BE2C (cell line): ENCODE results near the gene RET.

Experiments
- DNase-seq: peaks from one replicate; pipeline ENCODE4 v3.0.0-alpha.2; 2020
- H3K27me3 ChIP-seq: fragments of 250-450 bp; sonication (Bioruptor Pico); 2 replicates; pipeline ENCODE4 v1.5.1; 2020; ENCODE audit warnings: mild to moderate bottlenecking
- H3K36me3 ChIP-seq: fragments of 250-450 bp; sonication (Bioruptor Pico); 2 replicates; pipeline ENCODE4 v1.5.1; 2020; ENCODE audit warnings: mild to moderate bottlenecking
- H3K4me1 ChIP-seq: fragments of 250-450 bp; sonication (Bioruptor Pico); 2 replicates; pipeline ENCODE4 v1.5.1; 2020
- H3K4me3 ChIP-seq: 2 replicates; pipeline ENCODE4 v1.5.1; 2011; ENCODE audit warnings: low read depth, low read length
- H3K9me3 ChIP-seq: fragments of 250-450 bp; sonication (Bioruptor Pico); 2 replicates; pipeline ENCODE4 v1.5.1; 2020
- CTCF ChIP-seq: IDR thresholded peaks from 2 replicates; pipeline ENCODE4 v1.5.1; 2012; ENCODE audit warnings: mild to moderate bottlenecking, low read depth, low read length

The RET gene

GRCh38 chr10:43167498-43167889 lies 90.6 kb downstream of the RET start:
- no peak for DNase-seq
- H3K4me3 ChIP-seq, result no peak overlapping the region
- no peak for TF ChIP-seq CTCF
- H3K4me1 ChIP-seq, result peaks cover 1% of the 10 kb centered on the region; the same call in 1 of the 2 replicates
- H3K9me3 ChIP-seq, result no peaks in the 10 kb centered on the region
- peaks cover 2% of the 10 kb centered on the region; the same call in 1 of the 2 replicates for H3K36me3 ChIP-seq
- H3K27me3 ChIP-seq, result no peaks in the 10 kb centered on the region

DNA sequence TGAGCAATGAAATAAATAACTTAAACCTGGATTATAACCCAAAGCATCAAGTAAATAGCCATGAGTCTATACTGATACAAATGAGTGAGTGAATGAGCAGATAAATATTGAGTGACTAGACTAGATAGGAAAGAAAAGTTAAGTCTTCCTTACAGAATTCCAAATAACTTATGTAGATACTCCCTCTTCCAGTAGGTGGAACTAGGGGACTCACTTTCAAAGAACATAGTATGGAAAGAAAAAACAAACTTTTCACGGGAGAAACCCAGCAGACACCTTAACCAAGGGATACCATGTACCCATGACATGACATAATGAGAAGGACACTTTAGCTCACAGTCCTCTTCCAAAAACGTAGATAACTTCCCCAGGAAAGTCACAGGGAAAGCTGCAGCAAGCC lies 93.6 kb downstream of the RET start:
- no peak overlapping the region for H3K4me3 ChIP-seq
- no peak for DNase-seq
- peaks cover 2% of the 10 kb centered on the region; the same call in 1 of the 2 replicates for H3K36me3 ChIP-seq
- 0 out of 2 replicates have a peak, but pooled peaks have one; percentile 15 for TF ChIP-seq CTCF
- peaks cover 8% of the 10 kb centered on the region; the same call in 1 of the 2 replicates for H3K4me1 ChIP-seq
- H3K27me3 ChIP-seq, result no peaks in the 10 kb centered on the region
- no peaks in the 10 kb centered on the region for H3K9me3 ChIP-seq

DNA sequence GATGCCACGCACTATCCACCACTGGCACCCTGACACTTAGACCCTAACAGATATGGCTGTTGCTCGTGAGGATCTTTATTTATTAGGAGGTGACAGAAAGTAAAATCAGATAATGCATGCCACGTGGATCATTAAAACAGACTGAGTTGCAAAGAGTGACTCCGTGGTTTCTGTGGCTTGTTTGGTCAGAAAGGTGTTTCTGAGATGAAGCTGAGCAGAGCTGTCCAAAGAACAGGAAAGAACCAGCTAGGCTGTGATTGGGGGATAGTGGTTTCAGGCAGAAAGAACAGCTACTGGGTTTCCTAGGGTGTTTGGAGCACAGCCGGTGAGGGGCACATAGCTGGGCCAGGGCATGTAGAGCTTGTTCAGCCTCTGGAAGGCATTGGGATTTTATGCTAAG lies 95.8 kb downstream of the RET start:
- H3K4me3 ChIP-seq, result no peak overlapping the region
- DNase-seq, result no peak
- H3K36me3 ChIP-seq, result peaks cover 2% of the 10 kb centered on the region; the same call in 1 of the 2 replicates
- no peaks in the 10 kb centered on the region for H3K27me3 ChIP-seq
- H3K9me3 ChIP-seq, result no peaks in the 10 kb centered on the region
- TF ChIP-seq CTCF, result no peak
- H3K4me1 ChIP-seq, result peaks cover 8% of the 10 kb centered on the region; the same call in 1 of the 2 replicates

DNA sequence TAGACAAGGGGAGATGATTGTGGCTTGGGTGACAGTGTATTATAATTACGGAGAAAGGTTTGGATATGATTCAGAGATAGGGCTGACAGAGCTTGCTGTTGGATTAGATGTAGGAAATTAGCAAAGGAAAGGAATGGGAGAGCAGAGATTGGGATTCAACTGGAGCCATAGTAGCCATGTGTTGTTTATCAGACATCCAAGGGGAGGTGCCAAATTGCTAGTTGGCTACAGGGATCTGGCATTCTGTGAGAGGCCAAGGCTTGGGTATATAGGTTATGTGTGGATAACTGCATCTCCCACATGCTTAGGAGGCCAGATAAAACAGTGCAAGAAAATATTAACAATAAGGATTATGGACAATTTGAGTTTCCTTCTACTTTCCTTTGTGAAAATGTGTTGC lies 96.3 kb downstream of the RET start:
- Histone ChIP-seq H3K36me3 (peaks cover 5% of the 10 kb centered on the region; the same call in 1 of the 2 replicates), H3K27me3 (no peaks in the 10 kb centered on the region), H3K9me3 (no peaks in the 10 kb centered on the region), H3K4me3 (no peak overlapping the region), H3K4me1 (peaks cover 8% of the 10 kb centered on the region; the same call in 1 of the 2 replicates)
- TF ChIP-seq CTCF, result no peak
- peak; percentile 21 for DNase-seq

DNA sequence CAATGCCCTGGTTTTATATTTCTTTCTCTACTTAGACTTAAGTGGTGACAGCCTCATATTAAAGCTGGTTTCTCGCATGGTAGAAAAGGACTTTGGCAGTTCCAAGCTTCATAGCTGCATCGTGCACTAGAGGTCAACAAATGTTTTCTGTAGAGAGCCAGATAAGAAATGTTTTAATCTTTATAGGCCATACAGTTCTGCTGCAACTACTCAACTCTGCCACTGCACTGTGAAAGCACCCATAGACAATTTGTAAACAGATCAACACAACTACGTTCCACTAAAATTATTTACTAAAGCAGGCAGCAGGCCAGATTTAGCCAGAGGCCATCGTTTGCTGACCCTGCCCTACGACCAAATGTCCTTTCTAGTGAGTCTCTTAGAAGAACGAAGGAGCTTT lies 98.1 kb downstream of the RET start:
- no peak for TF ChIP-seq CTCF
- H3K27me3 ChIP-seq, result no peaks in the 10 kb centered on the region

DNA sequence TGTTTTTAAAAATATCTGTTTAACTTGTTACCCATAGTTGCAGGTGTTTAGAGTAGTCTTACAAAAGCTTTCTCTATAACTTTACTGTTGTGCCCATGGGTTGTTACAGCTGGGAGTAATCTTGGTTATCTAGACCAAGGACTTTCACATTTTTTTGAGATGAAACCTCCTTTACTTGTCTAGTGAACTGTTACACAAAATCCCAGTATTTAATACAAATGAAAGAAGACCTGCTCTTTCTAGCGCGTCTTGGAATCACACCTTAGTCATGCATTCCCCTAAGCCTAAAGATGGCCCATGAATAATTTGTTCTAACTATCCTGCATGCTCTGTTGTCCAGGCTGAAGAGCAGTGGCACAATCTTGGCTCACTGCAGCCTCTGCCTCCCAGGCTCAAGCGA lies 99.4 kb downstream of the RET start:
- no peak for DNase-seq
- Histone ChIP-seq H3K4me3 (no peak overlapping the region), H3K4me1 (peaks cover 8% of the 10 kb centered on the region; the same call in 1 of the 2 replicates), H3K9me3 (no peaks in the 10 kb centered on the region), H3K27me3 (no peaks in the 10 kb centered on the region), H3K36me3 (peaks cover 4% of the 10 kb centered on the region; the same call in 1 of the 2 replicates)
- TF ChIP-seq CTCF, result no peak

More for the DNA sequence above, 98.1 kb downstream of the RET start:
- no peak for DNase-seq
- H3K9me3 ChIP-seq, result no peaks in the 10 kb centered on the region
- peaks cover 4% of the 10 kb centered on the region; the same call in 1 of the 2 replicates for H3K36me3 ChIP-seq
- H3K4me3 ChIP-seq, result no peak overlapping the region
- H3K4me1 ChIP-seq, result peaks cover 8% of the 10 kb centered on the region; the same call in 1 of the 2 replicates
